ENCODE measurements around the gene TIMM22. TPM values are rescaled to one million over a fixed set of nuclear protein-coding genes. Genes with fewer than 3 reads are reported as not detected.

The TIMM22 gene
- total RNA-seq, 6 donors from 2014 or later, result 6.3 to 13.5 (median 8.9) TPM

DNA sequence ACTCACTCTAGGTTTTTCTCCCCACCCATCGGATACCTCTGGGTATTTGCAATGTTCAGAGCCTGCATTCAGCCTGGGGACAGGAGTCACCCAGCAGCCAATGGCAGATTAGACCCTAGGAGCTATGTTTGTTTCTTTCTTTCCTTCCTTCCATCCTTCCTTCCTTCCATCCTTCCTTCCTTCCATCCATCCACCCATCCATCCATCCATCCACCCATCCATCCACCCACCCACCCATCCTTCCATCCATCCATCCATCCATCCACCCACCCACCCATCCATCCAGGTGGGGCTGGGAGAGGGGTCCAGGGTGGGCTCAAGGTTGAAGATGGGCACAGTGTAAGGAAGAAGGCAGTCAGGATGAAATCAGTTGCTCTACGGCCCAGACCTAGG, 39.9 kb downstream of the TIMM22 start:
- DNase-seq, result no peak
- WGBS, 2 donors, result 81 to 90% methylated on average over 1 to 2 of the region's 2 CpGs
- no peaks in the 10 kb centered on the region for H3K27me3 ChIP-seq
- H3K9me3 ChIP-seq, result no peaks in the 10 kb centered on the region
- peaks cover 27 to 31% (median 28%) of the 10 kb centered on the region in 4 donors for H3K4me1 ChIP-seq
- peak overlapping the region in 1 of 4 donors; percentile 34 for H3K27ac ChIP-seq
- no peak for ATAC-seq (ENCODE audit: low FRiP score in 2 of 2)
- H3K4me3 ChIP-seq, result no peak overlapping the region
- H3K36me3 ChIP-seq, result peaks cover 0 to 45% (median 12%) of the 10 kb centered on the region in 4 donors
- TF ChIP-seq POLR2AphosphoS5 (IDR thresholded peaks at IDR 0.05) (no peak), EP300 (IDR thresholded peaks at IDR 0.05) (no peak), POLR2A (IDR thresholded peaks at IDR 0.05) (no peak)
- TF ChIP-seq, protein P1, sequence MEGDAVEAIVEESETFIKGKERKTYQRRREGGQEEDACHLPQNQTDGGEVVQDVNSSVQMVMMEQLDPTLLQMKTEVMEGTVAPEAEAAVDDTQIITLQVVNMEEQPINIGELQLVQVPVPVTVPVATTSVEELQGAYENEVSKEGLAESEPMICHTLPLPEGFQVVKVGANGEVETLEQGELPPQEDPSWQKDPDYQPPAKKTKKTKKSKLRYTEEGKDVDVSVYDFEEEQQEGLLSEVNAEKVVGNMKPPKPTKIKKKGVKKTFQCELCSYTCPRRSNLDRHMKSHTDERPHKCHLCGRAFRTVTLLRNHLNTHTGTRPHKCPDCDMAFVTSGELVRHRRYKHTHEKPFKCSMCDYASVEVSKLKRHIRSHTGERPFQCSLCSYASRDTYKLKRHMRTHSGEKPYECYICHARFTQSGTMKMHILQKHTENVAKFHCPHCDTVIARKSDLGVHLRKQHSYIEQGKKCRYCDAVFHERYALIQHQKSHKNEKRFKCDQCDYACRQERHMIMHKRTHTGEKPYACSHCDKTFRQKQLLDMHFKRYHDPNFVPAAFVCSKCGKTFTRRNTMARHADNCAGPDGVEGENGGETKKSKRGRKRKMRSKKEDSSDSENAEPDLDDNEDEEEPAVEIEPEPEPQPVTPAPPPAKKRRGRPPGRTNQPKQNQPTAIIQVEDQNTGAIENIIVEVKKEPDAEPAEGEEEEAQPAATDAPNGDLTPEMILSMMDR (IDR thresholded peaks at IDR 0.05), result no peak

DNA sequence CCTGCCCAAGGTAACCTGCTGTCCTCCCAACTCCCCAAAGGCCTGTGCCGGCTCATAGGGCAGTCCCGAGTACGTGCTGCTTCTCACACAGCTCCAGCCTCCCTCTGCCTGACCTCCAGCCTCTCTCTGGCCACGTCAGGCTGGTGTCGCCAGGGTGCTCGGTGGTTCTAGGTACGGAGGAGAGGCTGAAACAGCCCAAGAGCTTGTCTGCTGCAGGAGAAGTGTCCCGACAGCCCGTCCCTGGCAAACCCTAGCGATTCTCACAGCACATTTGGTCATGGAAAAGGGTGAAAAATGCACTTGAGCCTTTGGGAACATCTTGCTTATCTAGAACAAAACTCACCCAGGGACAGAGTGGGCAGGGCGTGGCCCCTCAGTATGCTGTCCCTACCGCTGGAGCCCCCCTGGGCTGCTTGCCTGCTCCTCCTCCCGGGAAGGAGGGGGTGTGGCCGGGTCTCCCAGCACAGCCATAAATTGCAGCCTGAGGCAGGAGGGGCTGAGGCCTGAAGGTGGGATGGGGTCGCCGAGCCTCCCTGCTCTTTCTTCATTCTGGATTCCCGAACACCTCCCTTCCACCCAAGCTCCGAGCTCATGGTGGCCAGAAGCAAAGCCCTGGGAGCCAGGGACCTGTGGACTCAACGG, 40.4 kb downstream of the TIMM22 start:
- no peak overlapping the region for H3K4me3 ChIP-seq
- WGBS, 2 donors, result 92 to 95% methylated on average over 12 to 19 of the region's 19 CpGs
- H3K36me3 ChIP-seq, result peaks cover 0 to 51% (median 14%) of the 10 kb centered on the region in 4 donors
- DNase-seq (no peak), ATAC-seq (ENCODE audit: low FRiP score in 2 of 2) (no peak)
- H3K9me3 ChIP-seq, result no peaks in the 10 kb centered on the region
- H3K27ac ChIP-seq, result peak overlapping the region in 1 of 4 donors; percentile 13
- TF ChIP-seq POLR2AphosphoS5 (IDR thresholded peaks at IDR 0.05), result no peak
- TF ChIP-seq EP300 (IDR thresholded peaks at IDR 0.05), result no peak
- TF ChIP-seq, protein P1 (IDR thresholded peaks at IDR 0.05), result no peak
- no peak for TF ChIP-seq POLR2A (IDR thresholded peaks at IDR 0.05)
- peaks cover 22 to 29% (median 27%) of the 10 kb centered on the region in 4 donors for H3K4me1 ChIP-seq
- no peaks in the 10 kb centered on the region for H3K27me3 ChIP-seq

- H3K4me1 ChIP-seq, result peaks cover 30 to 40% (median 32%) of the 10 kb centered on the region in 4 donors
Observed at GRCh38 chr17:1038459-1039122, 41.7 kb downstream of the TIMM22 start.

DNA sequence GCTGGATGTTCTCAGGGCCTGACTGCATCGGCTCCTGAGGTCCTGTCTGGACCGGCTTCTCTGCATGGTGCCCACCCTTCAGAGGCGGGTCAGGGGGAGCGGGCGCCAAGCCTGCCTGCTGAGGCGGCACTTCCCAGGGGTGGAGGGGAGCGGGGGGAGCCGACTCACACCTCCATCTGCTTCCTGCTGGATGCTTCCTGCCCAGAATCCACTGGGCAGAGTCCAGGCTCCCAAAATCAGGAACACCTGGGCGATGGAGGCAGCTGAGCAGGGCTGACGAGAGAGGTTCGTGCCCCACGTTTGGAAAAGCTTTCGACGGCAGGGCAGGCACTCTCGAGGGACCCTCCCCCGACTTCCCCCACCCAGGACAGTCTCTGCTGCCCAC, 42.2 kb downstream of the TIMM22 start:
- no peaks in the 10 kb centered on the region for H3K27me3 ChIP-seq
- peaks cover 34 to 45% (median 36%) of the 10 kb centered on the region in 4 donors for H3K4me1 ChIP-seq
- H3K27ac ChIP-seq, result peak overlapping the region; percentile 73 to 84 (median 82)
- H3K4me3 ChIP-seq, result peak overlapping the region in 1 of 4 donors; percentile 12
- H3K9me3 ChIP-seq, result no peaks in the 10 kb centered on the region
- WGBS, 2 donors, result 53 to 73% methylated on average over 4 to 16 of the region's 16 CpGs
- peak in 1 of 2 donors; percentile 70 for DNase-seq
- TF ChIP-seq, protein P1 (IDR thresholded peaks at IDR 0.05), result no peak
- no peak for TF ChIP-seq POLR2AphosphoS5 (IDR thresholded peaks at IDR 0.05)
- no peak for TF ChIP-seq EP300 (IDR thresholded peaks at IDR 0.05)
- no peak for TF ChIP-seq POLR2A (IDR thresholded peaks at IDR 0.05)
- peaks cover 0 to 41% (median 11%) of the 10 kb centered on the region in 4 donors for H3K36me3 ChIP-seq
- ATAC-seq (ENCODE audit: low FRiP score in 2 of 2), result no peak

More at GRCh38 chr17:1038459-1039122, 41.7 kb downstream of the TIMM22 start:
- Histone ChIP-seq H3K9me3 (no peaks in the 10 kb centered on the region), H3K36me3 (peaks cover 0 to 42% (median 11%) of the 10 kb centered on the region in 4 donors), H3K4me3 (no peak overlapping the region), H3K27me3 (no peaks in the 10 kb centered on the region), H3K27ac (peak overlapping the region; percentile 73 to 84 (median 82))
- peak in 1 of 2 donors; percentile 71 for DNase-seq
- ATAC-seq (ENCODE audit: low FRiP score in 2 of 2), result no peak
- TF ChIP-seq POLR2A (IDR thresholded peaks at IDR 0.05) (no peak), EP300 (IDR thresholded peaks at IDR 0.05) (no peak), POLR2AphosphoS5 (IDR thresholded peaks at IDR 0.05) (no peak)
- TF ChIP-seq, protein P1 (IDR thresholded peaks at IDR 0.05), result no peak
- 79 to 88% methylated on average over 17 to 31 of the region's 31 CpGs for WGBS, 2 donors

All from upper lobe of left lung (tissue), 6 donors.